RWPE2 (cell line): ENCODE measurements around the gene ABHD10.

Experiments
- ATAC-seq: fragments of 200-7000 bp; cut with Tn5 transposase; 3 replicates; pipeline ENCODE4 v1.9.1; 2021; ENCODE audit warnings: low read depth
- DNase-seq: peaks from one replicate; pipeline ENCODE4 v3.0.0-alpha.2; 2020; ENCODE audit warnings: low spot score
- H3K27ac ChIP-seq: fragments of 450-650 bp; 2 replicates; pipeline ENCODE4 v1.5.1; 2017; ENCODE audit warnings: mild to moderate bottlenecking; ENCODE audit not compliant: poor library complexity, severe bottlenecking
- H3K27me3 ChIP-seq: fragments of 250-450 bp; sonication (Bioruptor Pico); 2 replicates; pipeline ENCODE4 v1.5.1; 2021; ENCODE audit warnings: mild to moderate bottlenecking, moderate library complexity; ENCODE audit not compliant: insufficient read depth, poor library complexity, severe bottlenecking
- H3K36me3 ChIP-seq: fragments of 250-450 bp; sonication (Bioruptor Pico); 2 replicates; pipeline ENCODE4 v1.5.1; 2020; ENCODE audit warnings: low read depth, mild to moderate bottlenecking, moderate library complexity
- H3K4me1 ChIP-seq: fragments of 250-450 bp; sonication (Bioruptor Pico); 2 replicates; pipeline ENCODE4 v1.5.1; 2021; ENCODE audit warnings: mild to moderate bottlenecking, moderate library complexity; ENCODE audit not compliant: insufficient read depth, poor library complexity, severe bottlenecking
- H3K4me3 ChIP-seq: fragments of 250-450 bp; sonication (Bioruptor Pico); 2 replicates; pipeline ENCODE4 v1.5.1; 2021; ENCODE audit warnings: mild to moderate bottlenecking, moderate library complexity; ENCODE audit not compliant: severe bottlenecking
- H3K9me3 ChIP-seq: fragments of 250-450 bp; sonication (Bioruptor Pico); 2 replicates; pipeline ENCODE4 v1.5.1; 2021; ENCODE audit warnings: mild to moderate bottlenecking, moderate library complexity; ENCODE audit not compliant: severe bottlenecking
- TF ChIP-seq, protein P1 (sequence below): fragments of 450-650 bp; IDR thresholded peaks from one replicate; pipeline ENCODE4 v1.5.1; 2017; ENCODE audit warnings: mild to moderate bottlenecking, moderate library complexity; ENCODE audit not compliant: poor library complexity, severe bottlenecking

ABHD10 gene

DNA sequence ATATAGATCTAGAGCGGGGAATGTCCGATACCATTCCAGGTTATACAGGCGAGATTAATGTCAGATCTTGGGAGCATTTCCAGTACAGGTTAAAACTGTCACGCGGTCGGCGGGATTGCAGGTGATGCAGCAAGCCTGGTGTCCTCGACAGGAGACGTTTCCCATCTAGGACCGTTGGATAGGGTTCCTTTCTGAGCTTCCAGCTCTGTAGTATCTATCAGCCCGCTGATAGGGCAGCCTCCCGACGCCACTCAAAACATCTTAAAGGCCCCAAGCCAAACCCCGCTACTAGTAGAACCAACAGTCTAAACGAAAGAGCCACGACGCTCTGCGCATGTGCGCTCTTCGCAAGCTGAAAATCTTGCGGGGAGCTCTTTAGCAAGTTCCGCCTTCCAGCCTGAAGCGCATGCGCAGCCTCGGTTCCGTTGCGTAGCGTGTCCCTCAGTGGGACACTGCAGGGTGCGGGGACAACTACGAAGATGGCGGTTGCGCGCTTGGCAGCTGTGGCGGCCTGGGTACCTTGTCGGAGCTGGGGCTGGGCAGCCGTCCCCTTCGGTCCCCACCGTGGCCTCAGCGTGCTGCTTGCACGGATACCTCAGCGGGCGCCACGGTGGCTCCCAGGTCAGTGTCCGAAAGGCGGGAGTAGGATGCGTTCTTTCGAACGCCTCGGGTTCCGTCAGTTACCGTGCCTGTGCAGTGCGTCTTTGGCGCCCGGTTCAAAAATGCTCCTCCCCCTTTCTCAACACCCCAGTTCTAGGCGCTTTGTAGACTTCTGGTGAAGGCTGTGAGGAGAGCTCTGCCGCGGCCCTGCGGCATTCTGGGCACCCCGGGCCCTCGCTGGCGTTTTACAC lies at the start of gene ABHD10:
TSS of gene ABHD10 (plus strand) at position 444 of the 851 bp plus-strand sequence. CDS start at position 480, 36 bp downstream.
- Histone ChIP-seq H3K27me3 (no peaks in the 10 kb centered on the region), H3K4me1 (peaks cover 16% of the 10 kb centered on the region), H3K27ac (peak within 1 kb of the TSS; percentile 50), H3K4me3 (peak within 1 kb of the TSS; percentile 85), H3K9me3 (no peaks in the 10 kb centered on the region), H3K36me3 (peaks cover 46% of the 10 kb centered on the region)
- DNase-seq (peak; percentile 92), ATAC-seq (peak; percentile 91)
- TF ChIP-seq, protein P1, sequence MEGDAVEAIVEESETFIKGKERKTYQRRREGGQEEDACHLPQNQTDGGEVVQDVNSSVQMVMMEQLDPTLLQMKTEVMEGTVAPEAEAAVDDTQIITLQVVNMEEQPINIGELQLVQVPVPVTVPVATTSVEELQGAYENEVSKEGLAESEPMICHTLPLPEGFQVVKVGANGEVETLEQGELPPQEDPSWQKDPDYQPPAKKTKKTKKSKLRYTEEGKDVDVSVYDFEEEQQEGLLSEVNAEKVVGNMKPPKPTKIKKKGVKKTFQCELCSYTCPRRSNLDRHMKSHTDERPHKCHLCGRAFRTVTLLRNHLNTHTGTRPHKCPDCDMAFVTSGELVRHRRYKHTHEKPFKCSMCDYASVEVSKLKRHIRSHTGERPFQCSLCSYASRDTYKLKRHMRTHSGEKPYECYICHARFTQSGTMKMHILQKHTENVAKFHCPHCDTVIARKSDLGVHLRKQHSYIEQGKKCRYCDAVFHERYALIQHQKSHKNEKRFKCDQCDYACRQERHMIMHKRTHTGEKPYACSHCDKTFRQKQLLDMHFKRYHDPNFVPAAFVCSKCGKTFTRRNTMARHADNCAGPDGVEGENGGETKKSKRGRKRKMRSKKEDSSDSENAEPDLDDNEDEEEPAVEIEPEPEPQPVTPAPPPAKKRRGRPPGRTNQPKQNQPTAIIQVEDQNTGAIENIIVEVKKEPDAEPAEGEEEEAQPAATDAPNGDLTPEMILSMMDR: no peak

DNA sequence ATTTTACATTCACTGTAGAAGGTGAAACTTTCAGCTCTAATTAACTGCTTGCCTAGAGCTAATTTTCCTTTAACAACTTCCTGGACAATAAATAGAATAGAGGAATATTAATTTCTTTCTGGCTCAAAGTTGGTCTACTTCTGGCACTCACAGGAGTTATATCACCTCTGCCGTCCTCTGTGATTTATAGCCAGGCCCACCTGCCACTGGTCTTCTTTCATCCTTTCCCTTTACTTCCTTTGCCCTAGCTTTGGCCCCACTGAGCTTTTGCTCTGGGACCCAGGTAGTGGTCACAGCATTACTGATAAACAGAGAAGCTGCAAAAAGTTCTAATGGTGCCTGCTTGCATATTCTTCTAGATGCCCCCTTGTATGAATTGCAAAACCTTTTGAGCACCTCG lies 49.3 kb upstream of the ABHD10 start:
- Histone ChIP-seq H3K9me3 (no peaks in the 10 kb centered on the region), H3K4me1 (peaks cover 23% of the 10 kb centered on the region), H3K4me3 (no peak overlapping the region), H3K27ac (no peak overlapping the region), H3K27me3 (no peaks in the 10 kb centered on the region), H3K36me3 (peaks cover 83% of the 10 kb centered on the region)
- ATAC-seq (no peak), DNase-seq (no peak)
- TF ChIP-seq, protein P1: no peak

DNA sequence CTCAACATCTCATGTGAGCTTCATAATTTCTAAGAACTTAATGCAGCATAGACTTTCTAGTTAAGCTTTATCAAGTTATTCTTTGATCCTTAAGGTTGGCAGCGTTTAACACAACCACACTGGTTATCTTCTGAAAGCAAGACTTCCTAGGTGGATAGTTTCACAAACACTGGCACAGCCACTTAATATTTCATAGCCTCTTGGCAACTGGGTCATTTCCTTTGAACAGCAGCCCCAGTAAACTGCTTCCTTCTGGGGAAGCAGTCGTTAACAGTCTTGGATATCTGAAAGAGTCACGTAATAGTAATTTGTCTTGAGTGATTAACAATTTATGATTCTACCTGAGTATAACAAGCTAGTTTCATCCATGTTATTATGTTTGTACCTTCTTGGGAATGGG lies 45.9 kb upstream of the ABHD10 start:
- TF ChIP-seq, protein P1: no peak
- Histone ChIP-seq H3K27ac (peak overlapping the region; percentile 99), H3K4me3 (no peak overlapping the region), H3K27me3 (no peaks in the 10 kb centered on the region), H3K4me1 (peaks cover 39% of the 10 kb centered on the region), H3K9me3 (no peaks in the 10 kb centered on the region), H3K36me3 (peaks cover 75% of the 10 kb centered on the region)
- ATAC-seq (no peak), DNase-seq (no peak)

DNA sequence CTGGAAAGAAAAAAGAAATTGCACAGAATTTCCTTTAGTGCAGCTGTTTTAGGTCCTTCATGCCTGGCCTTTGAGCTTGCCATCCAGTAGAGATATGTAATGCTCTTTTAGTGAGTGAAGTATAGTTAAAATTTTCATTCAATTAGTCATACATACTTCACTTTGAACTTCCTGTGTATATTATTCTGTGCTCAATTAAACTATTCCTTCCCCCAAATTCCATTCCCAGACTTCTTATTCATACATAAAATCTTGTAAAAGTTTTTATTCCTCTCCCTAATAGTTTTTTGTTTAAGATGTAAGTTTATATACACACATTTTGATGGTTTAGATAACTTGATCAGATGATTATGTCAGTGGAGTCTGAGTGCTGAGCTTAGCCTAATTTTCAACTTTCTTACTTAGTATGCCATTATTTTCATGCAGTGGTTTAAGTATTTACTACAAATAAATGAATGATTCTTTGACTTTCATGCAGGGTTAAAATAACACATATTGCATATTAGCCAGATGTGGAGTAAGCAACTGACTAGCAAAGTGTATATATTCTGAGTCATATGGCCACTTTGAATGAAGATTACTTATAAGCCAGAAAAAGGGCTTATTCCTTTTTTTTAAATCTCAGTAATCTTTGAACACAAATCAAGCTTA lies 42.5 kb upstream of the ABHD10 start:
- ATAC-seq: peak; percentile 95
- no peaks in the 10 kb centered on the region for H3K27me3 ChIP-seq
- DNase-seq: no peak
- TF ChIP-seq, protein P1: no peak
- peaks cover 85% of the 10 kb centered on the region for H3K36me3 ChIP-seq
- peak overlapping the region; percentile 99 for H3K27ac ChIP-seq
- H3K9me3 ChIP-seq: no peaks in the 10 kb centered on the region
- H3K4me3 ChIP-seq: no peak overlapping the region
- peaks cover 45% of the 10 kb centered on the region for H3K4me1 ChIP-seq
